ENCODE results near the gene PSMD4.
A peak's percentile ranks its signal among the peaks of the same experiment; 100 is the strongest.
"Not testable (repeated sequence)": the region's sequence is repeated elsewhere in the genome, so short reads cannot be mapped to it uniquely, and the experiment has no call there.

The PSMD4 gene

GRCh38 chr1:151254217-151255213 lies at the start of gene PSMD4:
PSMD4 (plus strand) TSS chr1:151254734; CDS start chr1:151254783, 49 bp downstream.
- peak; percentile 94 for DNase-seq

GRCh38 chr1:151205381-151205965 lies 49.1 kb upstream of the PSMD4 start:
- DNase-seq, result not testable (repeated sequence)

- DNase-seq, result no peak
Measured at GRCh38 chr1:151210830-151211229, 43.7 kb upstream of the PSMD4 start.

- DNase-seq, result no peak
Measured at GRCh38 chr1:151211972-151212705, 42.4 kb upstream of the PSMD4 start.

GRCh38 chr1:151213560-151213959 lies 41.0 kb upstream of the PSMD4 start:
- DNase-seq, result no peak

- DNase-seq, result no peak
Measured at GRCh38 chr1:151221616-151222015, 32.9 kb upstream of the PSMD4 start.

GRCh38 chr1:151222130-151222529 lies 32.4 kb upstream of the PSMD4 start:
- DNase-seq, result no peak

- no peak for DNase-seq
Measured at GRCh38 chr1:151235235-151235634, 19.3 kb upstream of the PSMD4 start.

- no peak for DNase-seq
Measured at GRCh38 chr1:151237678-151238466, 16.7 kb upstream of the PSMD4 start.

GRCh38 chr1:151238467-151238739 lies 16.1 kb upstream of the PSMD4 start:
- DNase-seq, result no peak

- no peak for DNase-seq
Measured at GRCh38 chr1:151242442-151242841, 12.1 kb upstream of the PSMD4 start.

- DNase-seq, result no peak
Measured at GRCh38 chr1:151243683-151244216, 10.8 kb upstream of the PSMD4 start.

- no peak for DNase-seq
Measured at GRCh38 chr1:151246786-151247185, 7.7 kb upstream of the PSMD4 start.

- DNase-seq, result peak; percentile 45
Measured at GRCh38 chr1:151251656-151252470, 2.7 kb upstream of the PSMD4 start.

- no peak for DNase-seq
Measured at GRCh38 chr1:151255381-151255780, 847 bp downstream of the PSMD4 start.

- no peak for DNase-seq
Measured at GRCh38 chr1:151259351-151259750, 4.8 kb downstream of the PSMD4 start.

- DNase-seq, result no peak
Measured at GRCh38 chr1:151265446-151266236, 11.1 kb downstream of the PSMD4 start.

- DNase-seq, result no peak
Measured at GRCh38 chr1:151266315-151266714, 11.8 kb downstream of the PSMD4 start.

GRCh38 chr1:151266821-151267220 lies 12.3 kb downstream of the PSMD4 start:
- no peak for DNase-seq

GRCh38 chr1:151267760-151268159 lies 13.2 kb downstream of the PSMD4 start:
- no peak for DNase-seq

All from NCI-H1105 (cell line).